Neural crest cell (in vitro differentiated cells): Measurements from ENCODE around the gene POU2F3. TPM values are rescaled to one million over a fixed set of nuclear protein-coding genes. Genes with fewer than 3 reads are reported as not detected.

ENCODE experiments used
- DNase-seq: peaks from one replicate; pipeline ENCODE4 v3.0.0; 2021; ENCODE audit warnings: low read depth, mixed read lengths, low spot score
- H3K27ac Mint-ChIP-seq: one replicate; pipeline ENCODE4 v1.8.0; 2021; ENCODE audit warnings: mild to moderate bottlenecking, mixed read lengths; ENCODE audit not compliant: unreplicated experiment
- H3K27me3 Mint-ChIP-seq: 2 replicates; pipeline ENCODE4 v1.8.0; 2021; ENCODE audit warnings: low read depth, mild to moderate bottlenecking, mixed read lengths
- H3K36me3 Mint-ChIP-seq: 2 replicates; pipeline ENCODE4 v1.8.0; 2021; ENCODE audit warnings: low read depth, mild to moderate bottlenecking, mixed read lengths
- H3K4me1 Mint-ChIP-seq: 2 replicates; pipeline ENCODE4 v1.8.0; 2021; ENCODE audit warnings: mixed read lengths
- H3K4me3 Mint-ChIP-seq: one replicate; pipeline ENCODE4 v1.8.0; 2021; ENCODE audit warnings: mild to moderate bottlenecking, mixed read lengths
- H3K9me3 Mint-ChIP-seq: 2 replicates; pipeline ENCODE4 v1.8.0; 2021; ENCODE audit warnings: mixed read lengths
- total RNA-seq: library from RNA; stranded (reverse); gene quantifications from 2 replicates; pipeline ENCODE4 v1.2.1, GENCODE V29; 2021
- TF ChIP-seq, protein P1 (sequence below): fragments of 200-600 bp; sonication (generic); conservative IDR thresholded peaks from 2 replicates; pipeline ENCODE4 v1.5.0; 2021; ENCODE audit warnings: antibody characterized with exemption, mild to moderate bottlenecking

The POU2F3 gene
- total RNA-seq, 1 donor from 2014 or later = not detected

DNA sequence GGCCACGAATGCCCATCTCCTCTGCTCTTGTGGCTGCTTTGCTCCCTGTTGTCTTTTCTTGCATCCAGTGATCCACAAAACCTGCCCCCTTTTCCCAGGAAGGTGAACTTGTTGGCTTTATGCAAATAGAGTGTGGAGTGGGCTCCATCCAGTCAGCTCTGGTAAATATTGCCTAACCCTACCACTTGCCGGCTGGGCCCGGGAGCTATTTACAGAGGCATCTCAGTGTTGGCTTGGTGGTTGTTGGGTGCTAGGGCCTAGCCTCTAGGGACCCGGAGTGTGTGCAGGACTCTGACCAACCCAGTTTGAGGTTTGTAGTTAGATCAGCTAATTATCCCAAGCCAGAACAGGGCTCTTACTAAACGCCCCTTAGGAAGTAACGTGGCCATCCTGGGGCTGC is 44.3 kb downstream of the POU2F3 start:
- Mint-ChIP-seq H3K36me3 (no peaks in the 10 kb centered on the region), H3K4me3 (no peak overlapping the region), H3K4me1 (peaks cover 11% of the 10 kb centered on the region), H3K9me3 (no peaks in the 10 kb centered on the region), H3K27me3 (no peaks in the 10 kb centered on the region), H3K27ac (no peak overlapping the region)
- no peak for DNase-seq
- TF ChIP-seq, protein P1, sequence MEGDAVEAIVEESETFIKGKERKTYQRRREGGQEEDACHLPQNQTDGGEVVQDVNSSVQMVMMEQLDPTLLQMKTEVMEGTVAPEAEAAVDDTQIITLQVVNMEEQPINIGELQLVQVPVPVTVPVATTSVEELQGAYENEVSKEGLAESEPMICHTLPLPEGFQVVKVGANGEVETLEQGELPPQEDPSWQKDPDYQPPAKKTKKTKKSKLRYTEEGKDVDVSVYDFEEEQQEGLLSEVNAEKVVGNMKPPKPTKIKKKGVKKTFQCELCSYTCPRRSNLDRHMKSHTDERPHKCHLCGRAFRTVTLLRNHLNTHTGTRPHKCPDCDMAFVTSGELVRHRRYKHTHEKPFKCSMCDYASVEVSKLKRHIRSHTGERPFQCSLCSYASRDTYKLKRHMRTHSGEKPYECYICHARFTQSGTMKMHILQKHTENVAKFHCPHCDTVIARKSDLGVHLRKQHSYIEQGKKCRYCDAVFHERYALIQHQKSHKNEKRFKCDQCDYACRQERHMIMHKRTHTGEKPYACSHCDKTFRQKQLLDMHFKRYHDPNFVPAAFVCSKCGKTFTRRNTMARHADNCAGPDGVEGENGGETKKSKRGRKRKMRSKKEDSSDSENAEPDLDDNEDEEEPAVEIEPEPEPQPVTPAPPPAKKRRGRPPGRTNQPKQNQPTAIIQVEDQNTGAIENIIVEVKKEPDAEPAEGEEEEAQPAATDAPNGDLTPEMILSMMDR = no peak

DNA sequence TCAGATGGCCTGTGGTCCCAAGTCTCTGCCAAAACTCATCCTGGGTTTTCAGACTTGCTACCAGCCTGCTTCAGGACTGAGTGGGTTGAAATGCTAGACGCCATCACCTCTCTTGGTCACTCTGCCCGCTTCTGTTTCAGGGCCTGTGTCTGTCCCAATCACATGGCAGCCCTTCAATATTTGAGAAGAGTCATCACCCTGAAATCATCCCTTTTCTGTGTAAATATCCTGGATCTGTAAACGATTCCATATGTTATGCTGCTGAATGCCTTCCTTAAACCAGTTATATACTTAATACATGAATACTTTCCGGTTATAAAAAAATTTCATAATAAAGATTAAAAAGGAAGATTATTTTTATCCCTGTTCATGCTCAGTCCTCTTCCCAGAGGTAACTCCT is 45.3 kb downstream of the POU2F3 start:
- Mint-ChIP-seq H3K27me3 (no peaks in the 10 kb centered on the region), H3K4me3 (no peak overlapping the region), H3K4me1 (peaks cover 15% of the 10 kb centered on the region), H3K36me3 (no peaks in the 10 kb centered on the region), H3K27ac (no peak overlapping the region), H3K9me3 (no peaks in the 10 kb centered on the region)
- TF ChIP-seq, protein P1 = no peak
- DNase-seq = no peak

DNA sequence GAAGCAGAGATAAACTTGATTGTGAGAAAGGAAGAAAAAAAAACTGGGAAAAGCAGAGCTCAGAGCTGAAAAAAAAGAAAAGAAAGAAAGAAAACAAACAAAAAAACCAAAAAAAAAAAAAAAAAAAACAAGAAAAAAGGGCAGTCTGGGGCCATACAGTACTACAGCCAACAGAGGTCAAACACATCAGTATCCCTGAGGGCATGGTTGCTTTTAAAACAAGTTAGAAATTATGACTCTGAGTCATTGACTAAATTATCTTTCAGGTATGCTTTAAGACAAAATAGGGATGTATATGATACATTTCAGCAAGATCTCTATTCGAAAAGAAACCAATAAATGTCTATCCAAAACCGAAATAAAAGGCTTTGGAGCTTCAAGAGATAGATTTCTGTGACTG is 48.1 kb downstream of the POU2F3 start:
- no peaks in the 10 kb centered on the region for H3K9me3 Mint-ChIP-seq
- H3K27me3 Mint-ChIP-seq = peaks cover 2% of the 10 kb centered on the region
- no peak overlapping the region for H3K27ac Mint-ChIP-seq
- H3K4me1 Mint-ChIP-seq = peaks cover 7% of the 10 kb centered on the region
- TF ChIP-seq, protein P1 = no peak
- DNase-seq = no peak
- no peak overlapping the region for H3K4me3 Mint-ChIP-seq
- no peaks in the 10 kb centered on the region for H3K36me3 Mint-ChIP-seq

DNA sequence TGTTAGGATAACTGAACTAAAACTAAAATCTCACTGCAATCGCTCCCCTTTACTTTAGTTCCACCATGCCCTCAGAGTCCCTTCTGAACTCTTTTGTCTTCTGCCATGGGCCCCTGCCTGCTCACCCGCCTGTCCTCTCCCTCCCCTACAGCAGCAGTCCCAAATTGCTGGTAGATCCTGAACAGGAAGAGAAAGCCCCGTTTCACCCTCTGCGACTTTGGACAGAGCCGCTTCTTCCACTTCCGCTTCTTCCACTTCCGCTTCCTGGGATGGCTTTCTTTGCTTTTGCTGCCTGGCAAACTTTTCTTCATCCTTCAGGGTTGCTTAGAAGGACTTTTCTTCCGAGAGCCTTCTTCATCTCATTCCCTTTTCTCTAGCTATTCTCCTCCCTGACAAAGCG is 49.5 kb downstream of the POU2F3 start:
- peaks cover 14% of the 10 kb centered on the region for H3K27me3 Mint-ChIP-seq

DNA sequence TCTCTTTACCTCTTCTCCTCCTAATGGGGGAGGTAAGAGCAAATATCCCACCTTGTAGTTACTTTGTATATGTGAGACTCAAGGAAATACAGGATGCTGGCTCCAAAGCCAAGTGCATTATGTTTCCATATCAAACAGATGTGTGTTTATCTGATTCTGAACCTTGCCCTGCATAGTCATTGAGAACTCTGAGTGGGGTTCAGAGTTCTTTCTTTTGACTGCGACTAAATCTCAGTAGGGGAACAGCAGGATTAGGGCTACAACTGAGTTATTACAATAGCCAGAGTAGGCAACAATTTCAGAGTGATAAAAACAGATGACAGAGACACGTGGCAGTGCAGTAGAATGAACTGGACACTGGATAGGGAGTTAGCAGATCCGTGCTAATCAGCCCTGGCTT is 51.0 kb downstream of the POU2F3 start:
- Mint-ChIP-seq H3K4me3 (no peak overlapping the region), H3K36me3 (no peaks in the 10 kb centered on the region), H3K4me1 (peaks cover 7% of the 10 kb centered on the region), H3K27me3 (peaks cover 20% of the 10 kb centered on the region), H3K27ac (no peak overlapping the region), H3K9me3 (no peaks in the 10 kb centered on the region)
- DNase-seq = no peak
- TF ChIP-seq, protein P1 = no peak

More for the DNA sequence above, 49.5 kb downstream of the POU2F3 start:
- Mint-ChIP-seq H3K4me3 (no peak overlapping the region), H3K4me1 (peaks cover 7% of the 10 kb centered on the region), H3K9me3 (no peaks in the 10 kb centered on the region), H3K36me3 (no peaks in the 10 kb centered on the region), H3K27ac (no peak overlapping the region)
- DNase-seq = no peak
- TF ChIP-seq, protein P1 = no peak
